ENCODE data around the gene ODAD4.
A peak's percentile ranks its signal among the peaks of the same experiment; 100 is the strongest.

Gene ODAD4

GRCh38 chr17:41918314-41919164 is 11.9 kb upstream of the ODAD4 start, which contains the start of gene ACLY:
Gene ACLY, minus strand, starts transcription at chr17:41918951. Its CDS starts 5,078 bp downstream, at chr17:41913873.
- peak; percentile 97 for DNase-seq (ENCODE audit: low read depth)
- peak; percentile 36 for TF ChIP-seq MYC (IDR thresholded peaks at IDR 0.05; ENCODE audit: low read depth, low read length)
- TF ChIP-seq MAX (IDR thresholded peaks at IDR 0.05; ENCODE audit: low read depth, low read length), result peak; percentile 42; the same call in 1 of the 2 replicates
- peak; percentile 83 for TF ChIP-seq POLR2A (IDR thresholded peaks at IDR 0.05; ENCODE audit: extremely low read depth, insufficient read length)
- no peak for TF ChIP-seq CTCF (IDR thresholded peaks at IDR 0.05; ENCODE audit: low read depth, low read length)
- peak within 1 kb of the TSS; percentile 92 for H3K4me3 ChIP-seq (ENCODE audit: low read depth, low read length)

GRCh38 chr17:41919165-41919817 is 11.1 kb upstream of the ODAD4 start:
- H3K4me3 ChIP-seq (ENCODE audit: low read depth, low read length), result peak overlapping the region; percentile 56
- peak; percentile 86 for TF ChIP-seq MAX (IDR thresholded peaks at IDR 0.05; ENCODE audit: low read depth, low read length)
- TF ChIP-seq MYC (IDR thresholded peaks at IDR 0.05; ENCODE audit: low read depth, low read length), result peak; percentile 71
- TF ChIP-seq CTCF (IDR thresholded peaks at IDR 0.05; ENCODE audit: low read depth, low read length), result no peak
- TF ChIP-seq POLR2A (IDR thresholded peaks at IDR 0.05; ENCODE audit: extremely low read depth, insufficient read length), result no peak
- no peak for DNase-seq (ENCODE audit: low read depth)

- peak overlapping the region; percentile 56 for H3K4me3 ChIP-seq (ENCODE audit: low read depth, low read length)
- peak; percentile 67 for DNase-seq (ENCODE audit: low read depth)
- TF ChIP-seq MYC (IDR thresholded peaks at IDR 0.05; ENCODE audit: low read depth, low read length) (no peak), CTCF (IDR thresholded peaks at IDR 0.05; ENCODE audit: low read depth, low read length) (no peak), MAX (IDR thresholded peaks at IDR 0.05; ENCODE audit: low read depth, low read length) (no peak), POLR2A (IDR thresholded peaks at IDR 0.05; ENCODE audit: extremely low read depth, insufficient read length) (no peak)
Measured at GRCh38 chr17:41919840-41920579, 10.4 kb upstream of the ODAD4 start.

- TF ChIP-seq POLR2A (IDR thresholded peaks at IDR 0.05; ENCODE audit: extremely low read depth, insufficient read length) (no peak), MAX (IDR thresholded peaks at IDR 0.05; ENCODE audit: low read depth, low read length) (no peak), MYC (IDR thresholded peaks at IDR 0.05; ENCODE audit: low read depth, low read length) (no peak), CTCF (IDR thresholded peaks at IDR 0.05; ENCODE audit: low read depth, low read length) (no peak)
- no peak overlapping the region for H3K4me3 ChIP-seq (ENCODE audit: low read depth, low read length)
- no peak for DNase-seq (ENCODE audit: low read depth)
Measured at GRCh38 chr17:41920580-41920955, 9.8 kb upstream of the ODAD4 start.

GRCh38 chr17:41925991-41926590 is 4.3 kb upstream of the ODAD4 start:
- H3K4me3 ChIP-seq (ENCODE audit: low read depth, low read length), result no peak overlapping the region
- no peak for DNase-seq (ENCODE audit: low read depth)
- TF ChIP-seq CTCF (IDR thresholded peaks at IDR 0.05; ENCODE audit: low read depth, low read length) (no peak), MAX (IDR thresholded peaks at IDR 0.05; ENCODE audit: low read depth, low read length) (no peak), POLR2A (IDR thresholded peaks at IDR 0.05; ENCODE audit: extremely low read depth, insufficient read length) (no peak), MYC (IDR thresholded peaks at IDR 0.05; ENCODE audit: low read depth, low read length) (no peak)

Data from NB4 (cell line).